RWPE2 (cell line): ENCODE measurements around the gene ARID2.
A peak's percentile ranks its signal among the peaks of the same experiment; 100 is the strongest.

ENCODE experiments used
- ATAC-seq: fragments of 200-7000 bp; cut with Tn5 transposase; 3 replicates; pipeline ENCODE4 v1.9.1; 2021; ENCODE audit warnings: low read depth
- DNase-seq: peaks from one replicate; pipeline ENCODE4 v3.0.0-alpha.2; 2020; ENCODE audit warnings: low spot score
- H3K27ac ChIP-seq: fragments of 450-650 bp; 2 replicates; pipeline ENCODE4 v1.5.1; 2017; ENCODE audit warnings: mild to moderate bottlenecking; ENCODE audit not compliant: poor library complexity, severe bottlenecking
- H3K27me3 ChIP-seq: fragments of 250-450 bp; sonication (Bioruptor Pico); 2 replicates; pipeline ENCODE4 v1.5.1; 2021; ENCODE audit warnings: mild to moderate bottlenecking, moderate library complexity; ENCODE audit not compliant: insufficient read depth, poor library complexity, severe bottlenecking
- H3K36me3 ChIP-seq: fragments of 250-450 bp; sonication (Bioruptor Pico); 2 replicates; pipeline ENCODE4 v1.5.1; 2020; ENCODE audit warnings: low read depth, mild to moderate bottlenecking, moderate library complexity
- H3K4me1 ChIP-seq: fragments of 250-450 bp; sonication (Bioruptor Pico); 2 replicates; pipeline ENCODE4 v1.5.1; 2021; ENCODE audit warnings: mild to moderate bottlenecking, moderate library complexity; ENCODE audit not compliant: insufficient read depth, poor library complexity, severe bottlenecking
- H3K4me3 ChIP-seq: fragments of 250-450 bp; sonication (Bioruptor Pico); 2 replicates; pipeline ENCODE4 v1.5.1; 2021; ENCODE audit warnings: mild to moderate bottlenecking, moderate library complexity; ENCODE audit not compliant: severe bottlenecking
- H3K9me3 ChIP-seq: fragments of 250-450 bp; sonication (Bioruptor Pico); 2 replicates; pipeline ENCODE4 v1.5.1; 2021; ENCODE audit warnings: mild to moderate bottlenecking, moderate library complexity; ENCODE audit not compliant: severe bottlenecking
- CTCF ChIP-seq: fragments of 450-650 bp; IDR thresholded peaks from one replicate; pipeline ENCODE4 v1.5.1; 2017; ENCODE audit warnings: mild to moderate bottlenecking, moderate library complexity; ENCODE audit not compliant: poor library complexity, severe bottlenecking

Gene ARID2

DNA sequence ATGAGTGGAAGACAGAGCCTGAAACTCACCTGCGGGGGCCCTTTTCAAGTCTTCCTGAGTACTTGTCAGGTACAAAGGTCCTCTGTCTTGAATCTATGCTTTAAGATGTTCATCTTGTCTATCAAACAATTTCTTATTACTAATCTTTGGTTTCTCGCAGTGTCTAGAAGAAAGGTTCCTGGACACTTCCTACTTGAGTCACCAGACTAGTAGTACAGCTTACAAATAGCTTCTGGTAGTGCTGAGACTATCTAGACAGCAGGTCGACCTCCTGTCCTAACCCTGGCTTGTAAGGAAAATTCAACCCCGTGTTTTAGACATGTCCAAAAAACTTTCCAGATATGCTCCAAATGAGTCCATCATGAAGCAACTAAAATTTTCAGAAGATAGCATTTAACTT is 11.2 kb upstream of the ARID2 start:
- TF ChIP-seq CTCF = no peak
- H3K4me3 ChIP-seq = no peak overlapping the region
- no peak overlapping the region for H3K27ac ChIP-seq
- H3K36me3 ChIP-seq = no peaks in the 10 kb centered on the region
- ATAC-seq = no peak
- H3K27me3 ChIP-seq = no peaks in the 10 kb centered on the region
- no peaks in the 10 kb centered on the region for H3K9me3 ChIP-seq
- H3K4me1 ChIP-seq = peaks cover under 1% of the 10 kb centered on the region
- no peak for DNase-seq

DNA sequence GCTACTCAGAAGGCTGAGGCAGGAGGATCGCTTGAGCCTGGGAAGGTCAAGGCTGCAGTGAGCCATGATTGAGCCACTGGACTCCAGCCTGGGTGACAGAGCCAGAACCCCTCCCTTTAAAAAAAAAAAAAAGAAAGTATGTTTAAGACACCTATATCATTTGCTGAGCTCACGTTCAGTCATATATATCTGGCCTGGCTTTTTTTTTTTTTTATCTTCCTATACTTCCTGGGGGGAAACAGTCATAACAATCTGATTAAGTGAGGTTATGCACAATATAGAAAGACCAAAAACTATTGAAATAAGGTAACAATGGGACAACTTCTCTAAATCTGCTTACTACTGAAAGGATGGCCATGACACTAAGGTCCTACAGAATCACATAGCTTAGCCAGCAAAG is 9.4 kb upstream of the ARID2 start:
- TF ChIP-seq CTCF = no peak
- no peak for ATAC-seq
- H3K27ac ChIP-seq = no peak overlapping the region
- peaks cover 4% of the 10 kb centered on the region for H3K4me1 ChIP-seq
- H3K36me3 ChIP-seq = no peaks in the 10 kb centered on the region
- no peak for DNase-seq
- no peaks in the 10 kb centered on the region for H3K9me3 ChIP-seq
- no peak overlapping the region for H3K4me3 ChIP-seq
- no peaks in the 10 kb centered on the region for H3K27me3 ChIP-seq

GRCh38 chr12:45721369-45721768 is 8.1 kb upstream of the ARID2 start:
- H3K4me1 ChIP-seq = peaks cover 9% of the 10 kb centered on the region
- H3K27ac ChIP-seq = no peak overlapping the region
- DNase-seq = no peak
- no peaks in the 10 kb centered on the region for H3K9me3 ChIP-seq
- no peak for ATAC-seq
- no peak overlapping the region for H3K4me3 ChIP-seq
- no peak for TF ChIP-seq CTCF
- H3K36me3 ChIP-seq = no peaks in the 10 kb centered on the region
- no peaks in the 10 kb centered on the region for H3K27me3 ChIP-seq

DNA sequence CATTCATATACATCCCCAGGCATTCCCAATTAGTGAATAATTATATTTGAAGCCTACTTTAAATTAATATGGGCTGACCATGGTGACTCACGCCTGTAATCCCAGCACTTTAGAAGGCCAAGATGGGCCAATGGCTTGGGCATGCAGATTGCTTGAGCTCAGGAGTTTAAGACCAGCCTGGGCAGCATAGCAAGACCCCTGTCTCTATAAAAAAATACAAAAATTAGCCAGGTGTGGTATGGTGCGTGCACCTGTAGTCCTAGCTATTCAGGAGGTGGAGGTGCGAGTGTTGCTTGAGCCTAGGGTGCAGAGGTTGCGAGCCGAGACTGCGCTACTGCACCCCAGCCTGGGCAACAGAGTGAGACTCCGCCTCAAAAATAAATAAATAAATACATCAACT is 7.6 kb upstream of the ARID2 start:
- DNase-seq (no peak), ATAC-seq (no peak)
- Histone ChIP-seq H3K36me3 (no peaks in the 10 kb centered on the region), H3K27me3 (no peaks in the 10 kb centered on the region), H3K4me1 (peaks cover 9% of the 10 kb centered on the region), H3K9me3 (no peaks in the 10 kb centered on the region), H3K27ac (no peak overlapping the region), H3K4me3 (no peak overlapping the region)
- no peak for TF ChIP-seq CTCF

- H3K27me3 ChIP-seq = no peaks in the 10 kb centered on the region
- no peaks in the 10 kb centered on the region for H3K9me3 ChIP-seq
- H3K4me1 ChIP-seq = peaks cover 9% of the 10 kb centered on the region
- DNase-seq = no peak
- H3K36me3 ChIP-seq = no peaks in the 10 kb centered on the region
- no peak for ATAC-seq
- H3K4me3 ChIP-seq = peak overlapping the region; percentile 69
- peak overlapping the region; percentile 93 for H3K27ac ChIP-seq
- peak; percentile 91 for TF ChIP-seq CTCF
Measured at GRCh38 chr12:45725631-45726602, 3.6 kb upstream of the ARID2 start.
